ENCODE measurements around the gene SH3PXD2A.

DNA sequence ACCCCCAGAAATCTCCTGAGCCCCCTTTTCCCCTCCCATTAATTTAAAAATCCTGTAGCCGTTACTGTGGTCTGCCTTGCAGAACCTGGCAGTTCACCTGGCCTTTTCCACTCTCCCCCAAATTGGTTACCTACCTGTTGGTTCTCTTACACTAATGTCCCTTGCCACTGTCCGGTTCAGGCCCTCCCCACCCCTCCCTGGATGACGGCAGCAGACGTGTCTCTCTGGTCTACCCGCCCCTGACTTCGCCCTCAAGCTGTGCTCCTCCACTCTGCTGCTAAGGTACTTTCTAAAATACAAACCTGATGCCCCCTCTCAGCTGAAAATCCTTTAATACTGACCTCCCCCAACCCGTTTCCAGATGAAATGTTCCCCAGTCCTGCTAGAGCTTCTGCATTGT lies 15.6 kb upstream of the SH3PXD2A start:
- TF ChIP-seq POLR2A (IDR thresholded peaks at IDR 0.05) = no peak
- TF ChIP-seq, protein P1, sequence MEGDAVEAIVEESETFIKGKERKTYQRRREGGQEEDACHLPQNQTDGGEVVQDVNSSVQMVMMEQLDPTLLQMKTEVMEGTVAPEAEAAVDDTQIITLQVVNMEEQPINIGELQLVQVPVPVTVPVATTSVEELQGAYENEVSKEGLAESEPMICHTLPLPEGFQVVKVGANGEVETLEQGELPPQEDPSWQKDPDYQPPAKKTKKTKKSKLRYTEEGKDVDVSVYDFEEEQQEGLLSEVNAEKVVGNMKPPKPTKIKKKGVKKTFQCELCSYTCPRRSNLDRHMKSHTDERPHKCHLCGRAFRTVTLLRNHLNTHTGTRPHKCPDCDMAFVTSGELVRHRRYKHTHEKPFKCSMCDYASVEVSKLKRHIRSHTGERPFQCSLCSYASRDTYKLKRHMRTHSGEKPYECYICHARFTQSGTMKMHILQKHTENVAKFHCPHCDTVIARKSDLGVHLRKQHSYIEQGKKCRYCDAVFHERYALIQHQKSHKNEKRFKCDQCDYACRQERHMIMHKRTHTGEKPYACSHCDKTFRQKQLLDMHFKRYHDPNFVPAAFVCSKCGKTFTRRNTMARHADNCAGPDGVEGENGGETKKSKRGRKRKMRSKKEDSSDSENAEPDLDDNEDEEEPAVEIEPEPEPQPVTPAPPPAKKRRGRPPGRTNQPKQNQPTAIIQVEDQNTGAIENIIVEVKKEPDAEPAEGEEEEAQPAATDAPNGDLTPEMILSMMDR (IDR thresholded peaks at IDR 0.05 in 4 of 5, conservative IDR thresholded peaks at IDR 0.05 in 1 of 5) = no peak

Measured in gastrocnemius medialis (tissue), 4 donors.